Glutamatergic neuron (in vitro differentiated cells): ENCODE results near the gene PRKCH. TPM values are rescaled to one million over a fixed set of nuclear protein-coding genes. Genes with fewer than 3 reads are reported as not detected.

Source experiments
- DNase-seq: peaks from one replicate; pipeline ENCODE4 v3.0.0; 2022
- H3K27ac Mint-ChIP-seq: one replicate; pipeline ENCODE4 v1.8.0; 2020; ENCODE audit warnings: mild to moderate bottlenecking, mixed read lengths, inconsistent platforms; ENCODE audit not compliant: unreplicated experiment
- H3K27me3 Mint-ChIP-seq: one replicate; pipeline ENCODE4 v1.8.0; 2020; ENCODE audit warnings: mild to moderate bottlenecking, moderate library complexity, mixed read lengths, inconsistent platforms; ENCODE audit not compliant: unreplicated experiment
- H3K36me3 Mint-ChIP-seq: one replicate; pipeline ENCODE4 v1.8.0; 2020; ENCODE audit warnings: mild to moderate bottlenecking, mixed read lengths, inconsistent platforms; ENCODE audit not compliant: unreplicated experiment
- H3K4me1 Mint-ChIP-seq: one replicate; pipeline ENCODE4 v1.8.0; 2020; ENCODE audit warnings: mild to moderate bottlenecking, low read depth, mixed read lengths, inconsistent platforms; ENCODE audit not compliant: unreplicated experiment
- H3K4me3 Mint-ChIP-seq: one replicate; pipeline ENCODE4 v1.8.0; 2020; ENCODE audit warnings: mild to moderate bottlenecking, mixed read lengths, inconsistent platforms; ENCODE audit not compliant: unreplicated experiment
- H3K9me3 Mint-ChIP-seq: one replicate; pipeline ENCODE4 v1.8.0; 2020; ENCODE audit warnings: mild to moderate bottlenecking, moderate library complexity, mixed read lengths, inconsistent platforms; ENCODE audit not compliant: unreplicated experiment
- total RNA-seq: library from RNA; stranded (reverse); fragmentation: NEBNext Ultra II Directional; extraction: Animal tissue kit (Norgen Biotek cat#: 25700); gene quantifications from one replicate; pipeline ENCODE4 v1.2.1, GENCODE V29; 2021; ENCODE audit not compliant: unreplicated experiment
- TF ChIP-seq, protein P1 (sequence below): fragments of 200-600 bp; sonication (generic); IDR thresholded peaks from one replicate; pipeline ENCODE4 v1.5.0; 2021; ENCODE audit not compliant: partially characterized antibody, unreplicated experiment

Gene PRKCH
- total RNA-seq, 1 donor from 2014 or later: 0.54 TPM

DNA sequence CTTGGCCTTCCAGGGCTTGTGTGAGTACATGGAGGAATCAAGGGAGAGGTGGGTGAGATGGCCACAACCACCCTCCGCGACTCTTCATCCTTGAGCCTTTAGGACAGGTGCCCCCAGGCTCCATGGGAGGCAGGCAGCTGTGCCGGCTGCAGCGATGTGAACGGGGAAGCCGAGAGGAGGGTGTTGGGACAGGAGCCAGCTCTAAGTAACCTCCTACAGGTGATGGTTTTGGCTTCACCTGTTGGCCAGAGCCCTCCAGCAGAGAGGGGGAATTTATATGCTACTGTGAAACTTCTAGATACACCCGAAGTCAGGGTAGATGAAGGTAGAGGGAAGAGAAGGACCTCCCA, 241.8 kb downstream of the PRKCH start:
- peaks cover 3% of the 10 kb centered on the region for H3K27me3 Mint-ChIP-seq
- TF ChIP-seq, protein P1, sequence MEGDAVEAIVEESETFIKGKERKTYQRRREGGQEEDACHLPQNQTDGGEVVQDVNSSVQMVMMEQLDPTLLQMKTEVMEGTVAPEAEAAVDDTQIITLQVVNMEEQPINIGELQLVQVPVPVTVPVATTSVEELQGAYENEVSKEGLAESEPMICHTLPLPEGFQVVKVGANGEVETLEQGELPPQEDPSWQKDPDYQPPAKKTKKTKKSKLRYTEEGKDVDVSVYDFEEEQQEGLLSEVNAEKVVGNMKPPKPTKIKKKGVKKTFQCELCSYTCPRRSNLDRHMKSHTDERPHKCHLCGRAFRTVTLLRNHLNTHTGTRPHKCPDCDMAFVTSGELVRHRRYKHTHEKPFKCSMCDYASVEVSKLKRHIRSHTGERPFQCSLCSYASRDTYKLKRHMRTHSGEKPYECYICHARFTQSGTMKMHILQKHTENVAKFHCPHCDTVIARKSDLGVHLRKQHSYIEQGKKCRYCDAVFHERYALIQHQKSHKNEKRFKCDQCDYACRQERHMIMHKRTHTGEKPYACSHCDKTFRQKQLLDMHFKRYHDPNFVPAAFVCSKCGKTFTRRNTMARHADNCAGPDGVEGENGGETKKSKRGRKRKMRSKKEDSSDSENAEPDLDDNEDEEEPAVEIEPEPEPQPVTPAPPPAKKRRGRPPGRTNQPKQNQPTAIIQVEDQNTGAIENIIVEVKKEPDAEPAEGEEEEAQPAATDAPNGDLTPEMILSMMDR: no peak
- no peak overlapping the region for H3K27ac Mint-ChIP-seq
- peaks cover 1% of the 10 kb centered on the region for H3K9me3 Mint-ChIP-seq
- peaks cover 13% of the 10 kb centered on the region for H3K4me1 Mint-ChIP-seq
- no peak for DNase-seq
- H3K36me3 Mint-ChIP-seq: peaks cover 4% of the 10 kb centered on the region
- no peak overlapping the region for H3K4me3 Mint-ChIP-seq

DNA sequence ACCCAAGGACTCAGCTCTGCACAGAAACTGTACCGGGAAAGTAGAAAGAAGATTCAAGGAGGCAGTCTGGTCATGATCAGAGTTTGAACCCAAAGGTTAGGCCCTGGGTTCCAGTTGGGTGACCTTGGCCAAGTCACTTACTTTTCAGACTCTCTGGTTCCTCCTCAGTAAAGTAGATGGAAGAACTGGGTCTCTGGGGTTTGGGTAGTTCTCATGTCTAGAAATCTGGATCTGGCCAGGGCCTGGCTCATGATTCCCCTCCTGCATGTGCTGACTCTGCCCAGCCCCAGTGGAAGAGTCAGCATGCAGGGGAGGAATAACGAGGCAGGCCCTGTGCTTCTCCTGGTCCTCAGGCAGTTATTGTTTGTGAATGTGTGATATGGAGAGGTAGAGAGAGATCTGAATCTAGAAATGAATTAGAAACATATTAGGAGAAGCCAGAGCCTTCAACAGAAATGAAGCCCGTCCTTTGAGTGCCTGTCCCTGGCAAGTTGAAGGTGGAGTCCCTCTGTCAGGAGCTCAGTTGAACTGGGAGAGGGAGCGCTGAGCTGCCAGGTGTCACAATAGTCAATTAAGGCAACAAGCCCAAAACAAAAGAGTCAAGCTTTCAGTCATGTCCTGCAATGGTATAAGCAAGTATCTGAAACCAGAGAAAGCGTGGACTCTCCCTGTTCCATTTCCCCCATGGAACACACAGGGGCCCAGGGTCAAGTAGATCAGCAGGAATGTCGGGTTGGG, 242.7 kb downstream of the PRKCH start:
- H3K27ac Mint-ChIP-seq: no peak overlapping the region
- H3K4me1 Mint-ChIP-seq: peaks cover 15% of the 10 kb centered on the region
- DNase-seq: no peak
- H3K36me3 Mint-ChIP-seq: peaks cover 4% of the 10 kb centered on the region
- peaks cover 3% of the 10 kb centered on the region for H3K9me3 Mint-ChIP-seq
- no peak overlapping the region for H3K4me3 Mint-ChIP-seq
- peaks cover 3% of the 10 kb centered on the region for H3K27me3 Mint-ChIP-seq
- TF ChIP-seq, protein P1: no peak

DNA sequence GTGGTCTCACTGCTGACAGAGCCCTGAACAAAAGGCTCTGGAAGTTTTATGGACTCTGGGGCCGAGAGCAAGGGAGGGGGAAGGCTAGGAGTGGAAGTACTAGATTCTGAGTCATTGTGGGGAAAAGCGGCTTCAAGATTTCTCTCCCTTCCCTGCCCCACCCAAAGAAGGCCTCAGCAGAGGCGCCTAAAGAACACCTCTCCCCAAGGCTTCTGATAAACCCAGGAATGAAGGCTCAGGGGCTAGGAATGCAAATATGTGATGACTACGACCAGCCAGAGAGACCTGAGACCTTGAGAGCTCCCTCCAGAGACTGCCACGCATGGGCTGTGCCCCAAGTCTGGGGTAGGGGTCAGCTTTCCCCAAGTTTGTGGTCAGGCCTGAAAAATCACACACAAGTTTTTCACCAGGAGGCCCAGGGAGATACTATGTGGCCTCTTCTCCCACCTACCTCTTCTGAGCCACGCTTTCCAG, 243.3 kb downstream of the PRKCH start:
- peaks cover 5% of the 10 kb centered on the region for H3K9me3 Mint-ChIP-seq
- H3K27me3 Mint-ChIP-seq: peaks cover 3% of the 10 kb centered on the region
- peaks cover 4% of the 10 kb centered on the region for H3K36me3 Mint-ChIP-seq
- TF ChIP-seq, protein P1: no peak
- no peak for DNase-seq
- no peak overlapping the region for H3K4me3 Mint-ChIP-seq
- no peak overlapping the region for H3K27ac Mint-ChIP-seq
- peaks cover 15% of the 10 kb centered on the region for H3K4me1 Mint-ChIP-seq

DNA sequence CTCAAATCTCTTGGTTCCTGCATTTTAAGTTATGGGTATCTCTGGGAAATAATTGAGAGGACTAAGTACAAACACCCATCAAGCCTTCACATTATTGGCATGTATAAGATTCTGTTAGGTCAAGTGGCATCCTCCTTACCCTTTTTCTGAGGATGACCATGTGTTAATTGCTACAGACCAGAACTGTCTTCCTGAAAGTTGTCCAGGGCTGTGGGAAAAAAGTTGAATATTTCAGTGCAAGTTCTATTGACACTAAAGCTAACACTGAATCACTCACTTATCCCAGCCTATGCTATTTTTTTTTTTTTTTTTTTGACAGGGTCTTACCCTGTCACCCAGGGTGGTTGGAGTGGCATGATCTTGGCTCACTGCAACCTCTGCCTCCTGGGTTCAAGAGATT, 243.8 kb downstream of the PRKCH start:
- no peak overlapping the region for H3K27ac Mint-ChIP-seq
- no peak overlapping the region for H3K4me3 Mint-ChIP-seq
- peaks cover 3% of the 10 kb centered on the region for H3K27me3 Mint-ChIP-seq

More for the DNA sequence above, 243.8 kb downstream of the PRKCH start:
- peaks cover 16% of the 10 kb centered on the region for H3K4me1 Mint-ChIP-seq
- H3K36me3 Mint-ChIP-seq: peaks cover 4% of the 10 kb centered on the region
- H3K9me3 Mint-ChIP-seq: peaks cover 5% of the 10 kb centered on the region
- no peak for DNase-seq
- TF ChIP-seq, protein P1: no peak
